Superior temporal gyrus (tissue), 1 donor: ENCODE data around the gene SNRPD1.
"Not testable (repeated sequence)": the region's sequence is repeated elsewhere in the genome, so short reads cannot be mapped to it uniquely, and the experiment has no call there.

Experiments
- DNase-seq: peaks from one replicate; pipeline ENCODE4 v3.0.0-alpha.2; 2016; ENCODE audit errors: extremely low spot score

The SNRPD1 gene

DNA sequence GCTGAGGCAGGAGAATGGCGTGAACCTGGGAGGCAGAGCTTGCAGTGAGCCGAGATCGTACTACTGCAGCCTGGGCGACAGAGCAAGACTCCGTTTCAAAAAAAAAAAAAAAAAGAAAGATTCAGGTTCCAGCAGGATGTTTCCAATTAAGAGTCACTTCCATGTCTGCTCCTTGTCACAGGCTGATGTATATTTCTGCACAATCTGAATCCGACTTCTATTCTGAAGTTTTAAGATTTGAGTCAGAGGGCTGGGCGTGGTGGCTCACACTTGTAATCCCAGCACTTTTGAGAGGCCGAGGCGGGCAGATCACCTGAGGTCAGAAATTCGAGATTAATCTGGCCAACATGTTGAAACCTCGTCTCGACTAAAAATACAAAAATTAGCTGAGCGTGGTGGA, 24.7 kb downstream of the SNRPD1 start:
- no peak for DNase-seq

DNA sequence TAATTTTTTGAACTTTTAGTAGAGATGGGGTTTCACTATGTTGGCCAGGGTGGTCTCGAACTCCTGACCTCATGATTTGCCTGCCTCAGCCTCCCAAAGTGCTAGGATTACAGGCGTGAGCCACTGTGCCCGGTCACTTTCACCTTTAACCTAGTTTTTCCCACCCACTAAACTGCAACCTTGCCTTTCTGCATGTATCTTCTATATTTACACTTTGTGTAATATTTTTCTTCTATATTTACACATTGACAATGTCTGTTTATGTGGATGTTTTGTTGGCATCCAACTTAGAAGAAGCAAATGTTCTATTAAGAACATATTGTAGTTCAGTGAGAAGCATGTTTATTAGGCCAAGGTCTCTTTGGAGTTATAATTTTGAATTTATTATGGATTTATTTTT, 26.7 kb downstream of the SNRPD1 start:
- no peak for DNase-seq

GRCh38 chr18:21640375-21640774, 28.3 kb downstream of the SNRPD1 start:
- not testable (repeated sequence) for DNase-seq

DNA sequence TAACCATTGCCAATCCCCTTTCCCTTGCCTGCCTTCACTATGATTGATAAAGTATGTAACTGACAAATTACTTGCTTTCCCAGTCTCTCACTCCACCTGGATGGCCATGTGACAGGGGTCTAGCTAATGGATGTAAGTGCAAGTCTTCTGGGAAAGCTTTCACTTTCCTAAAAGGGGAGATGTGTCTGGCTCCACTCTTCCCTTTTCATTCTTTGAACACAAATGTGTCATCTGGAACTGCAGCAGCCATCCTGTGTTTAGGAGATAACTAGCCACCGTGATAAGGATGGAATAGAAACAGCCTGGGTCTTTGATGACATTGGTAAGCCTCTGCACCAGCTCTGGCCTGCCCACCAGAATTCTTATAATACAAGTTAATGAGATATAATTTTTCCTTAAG, 38.2 kb downstream of the SNRPD1 start:
- no peak for DNase-seq

GRCh38 chr18:21652073-21652472, 40.0 kb downstream of the SNRPD1 start:
- no peak for DNase-seq

DNA sequence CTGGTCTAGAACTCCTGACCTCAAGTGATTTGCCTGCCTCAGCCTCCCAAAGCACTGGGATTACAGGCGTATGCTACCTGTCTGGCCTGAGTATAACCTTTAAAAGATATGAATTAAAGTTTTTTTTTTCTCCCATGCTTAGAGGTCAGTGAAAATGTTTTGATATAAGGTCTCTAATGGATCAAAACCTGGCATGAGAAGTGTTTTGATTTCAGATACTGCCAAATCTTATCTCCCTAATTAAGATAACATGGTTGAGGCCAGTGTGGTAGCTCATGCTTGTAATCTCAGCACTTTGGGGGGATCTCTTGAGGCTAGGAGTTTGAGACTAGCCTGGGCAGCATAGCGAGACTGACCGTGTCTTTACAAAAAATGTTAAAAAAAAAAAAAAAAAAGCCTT, 41.2 kb downstream of the SNRPD1 start:
- DNase-seq, result no peak

GRCh38 chr18:21656402-21656801, 44.3 kb downstream of the SNRPD1 start:
- DNase-seq, result no peak

- no peak for DNase-seq
Measured at GRCh38 chr18:21660078-21660477, 48.0 kb downstream of the SNRPD1 start.

DNA sequence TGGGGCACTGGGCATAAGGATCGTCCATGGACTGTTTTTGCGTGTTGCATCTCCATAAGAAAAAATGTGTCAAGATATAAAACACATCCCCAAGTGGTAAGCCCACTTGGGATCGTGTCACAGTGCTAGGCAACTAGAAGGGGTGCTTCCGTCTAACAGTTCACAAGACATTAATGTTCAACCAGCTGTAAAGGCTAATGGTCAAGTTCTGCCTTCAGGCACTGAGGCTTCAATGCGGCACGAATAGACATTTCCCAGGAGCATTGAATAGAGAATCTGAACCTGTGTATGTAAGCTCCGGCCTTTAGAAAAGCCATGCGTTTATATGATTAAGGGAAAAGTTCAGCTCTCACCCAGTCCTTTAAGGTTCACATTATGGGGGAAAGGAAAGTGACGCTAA, 50.5 kb downstream of the SNRPD1 start:
- DNase-seq, result no peak

- DNase-seq, result no peak
Measured at GRCh38 chr18:21663578-21663977, 51.5 kb downstream of the SNRPD1 start.

- no peak for DNase-seq
Measured at GRCh38 chr18:21664069-21664468, 52.0 kb downstream of the SNRPD1 start.

DNA sequence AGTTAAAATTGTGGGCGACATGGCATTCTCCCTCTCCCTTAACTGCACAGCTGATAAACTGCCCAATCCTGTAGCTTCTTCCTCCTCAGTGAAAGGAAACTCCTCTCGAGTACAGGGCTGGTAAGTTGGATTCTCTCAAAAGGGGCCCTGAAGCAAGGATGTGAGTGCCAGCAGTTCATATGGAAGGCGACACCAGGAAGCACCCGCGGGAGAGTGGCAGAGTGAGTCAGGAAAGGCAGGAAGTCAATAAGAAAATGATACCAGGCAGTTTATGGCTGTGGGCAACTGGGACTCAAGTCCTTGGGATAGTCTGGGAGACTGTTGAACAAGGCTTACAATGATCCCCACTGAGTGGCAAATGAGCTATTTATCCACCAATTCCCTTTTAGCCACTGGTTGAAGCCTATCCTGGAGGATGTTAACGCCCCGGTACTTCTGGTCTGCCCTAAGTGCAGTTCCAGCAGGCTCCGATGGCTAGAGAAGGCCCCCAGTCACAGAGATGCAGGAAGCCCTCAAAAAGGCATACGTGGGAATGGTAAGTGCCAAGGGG, 57.7 kb downstream of the SNRPD1 start:
- no peak for DNase-seq

- DNase-seq, result no peak
Measured at GRCh38 chr18:21672521-21673267, 60.6 kb downstream of the SNRPD1 start.

DNA sequence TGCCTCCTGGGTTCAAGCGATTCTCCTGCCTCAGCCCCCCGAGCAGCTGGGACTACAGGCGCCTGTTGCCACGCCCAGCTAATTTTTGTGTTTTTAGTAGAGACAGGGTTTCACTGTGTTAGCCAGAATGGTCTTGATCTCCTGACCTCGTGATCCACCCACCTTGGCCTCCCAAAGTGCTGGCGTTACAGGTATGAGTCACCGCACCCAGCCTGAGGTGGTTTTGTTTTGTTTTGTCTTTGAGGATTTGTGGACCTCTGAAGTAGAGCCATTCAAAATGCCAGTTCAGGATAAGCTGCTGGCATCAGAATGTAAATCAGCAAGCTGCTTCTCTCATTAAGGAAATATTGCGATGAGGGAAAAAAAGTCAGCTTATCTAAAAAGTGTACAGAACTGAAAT, 63.2 kb downstream of the SNRPD1 start:
- DNase-seq, result not testable (repeated sequence)

- DNase-seq, result no peak
Measured at GRCh38 chr18:21678859-21679258, 66.7 kb downstream of the SNRPD1 start.

DNA sequence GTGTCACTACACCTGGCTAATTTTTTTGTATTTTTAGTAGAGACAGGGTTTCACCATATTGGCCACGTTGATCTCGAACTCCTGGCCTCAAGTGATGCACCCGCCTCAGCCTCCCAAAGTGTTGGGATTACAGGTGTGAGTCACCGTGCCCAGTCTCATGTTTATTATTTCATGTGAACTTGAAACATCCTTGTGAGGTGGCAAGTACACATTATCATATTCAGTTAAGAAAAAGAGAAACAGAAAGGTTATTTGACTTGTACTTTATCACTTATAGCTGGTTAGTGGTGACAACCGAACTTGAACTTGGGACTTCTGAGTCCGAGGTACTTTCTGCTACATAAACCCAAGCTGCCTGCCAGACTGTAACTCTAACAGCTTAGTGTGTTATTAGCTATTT, 68.0 kb downstream of the SNRPD1 start:
- DNase-seq, result no peak

GRCh38 chr18:21682371-21683051, 70.4 kb downstream of the SNRPD1 start:
- DNase-seq, result no peak
